GM12892 (cell line): ENCODE measurements around the gene ANKRD40.

Experiments
- POLR2A ChIP-seq: IDR thresholded peaks from 2 replicates; pipeline ENCODE4 v1.6.1; 2011; ENCODE audit warnings: low read depth, low read length, control low read depth
- TAF1 ChIP-seq: IDR thresholded peaks from 2 replicates; pipeline ENCODE4 v1.6.1; 2011; ENCODE audit warnings: low read depth, mild to moderate bottlenecking, control low read depth, low read length, borderline replicate concordance

GRCh38 chr17:50657627-50658026 is 50.1 kb downstream of the ANKRD40 start:
- no peak for TF ChIP-seq POLR2A
- no peak for TF ChIP-seq TAF1
